ENCODE results near the gene PGRMC1.

DNA sequence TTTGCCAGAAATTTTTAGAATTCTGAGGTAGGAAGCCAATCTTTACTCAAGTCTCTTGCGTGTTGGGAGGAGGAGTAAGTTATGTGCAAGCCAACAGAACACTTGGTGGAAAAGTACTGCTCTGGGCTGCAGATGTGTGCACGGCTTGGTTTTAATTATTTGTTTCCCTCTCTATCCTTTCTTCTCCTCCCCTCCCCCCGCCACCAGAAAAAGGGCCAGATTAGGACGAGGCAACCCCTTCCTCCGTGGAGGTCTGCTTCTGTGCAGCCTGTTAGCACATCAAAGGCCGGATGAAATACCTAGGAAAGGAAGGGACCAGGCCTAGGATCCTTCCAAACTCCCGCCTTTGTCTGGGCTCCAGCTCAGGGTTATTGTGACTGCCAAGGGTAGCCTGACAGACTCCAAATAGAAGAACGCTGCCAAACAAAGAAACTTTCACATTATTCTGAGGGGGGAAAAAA lies 1.0 kb upstream of the PGRMC1 start:
- TF ChIP-seq, protein P1, sequence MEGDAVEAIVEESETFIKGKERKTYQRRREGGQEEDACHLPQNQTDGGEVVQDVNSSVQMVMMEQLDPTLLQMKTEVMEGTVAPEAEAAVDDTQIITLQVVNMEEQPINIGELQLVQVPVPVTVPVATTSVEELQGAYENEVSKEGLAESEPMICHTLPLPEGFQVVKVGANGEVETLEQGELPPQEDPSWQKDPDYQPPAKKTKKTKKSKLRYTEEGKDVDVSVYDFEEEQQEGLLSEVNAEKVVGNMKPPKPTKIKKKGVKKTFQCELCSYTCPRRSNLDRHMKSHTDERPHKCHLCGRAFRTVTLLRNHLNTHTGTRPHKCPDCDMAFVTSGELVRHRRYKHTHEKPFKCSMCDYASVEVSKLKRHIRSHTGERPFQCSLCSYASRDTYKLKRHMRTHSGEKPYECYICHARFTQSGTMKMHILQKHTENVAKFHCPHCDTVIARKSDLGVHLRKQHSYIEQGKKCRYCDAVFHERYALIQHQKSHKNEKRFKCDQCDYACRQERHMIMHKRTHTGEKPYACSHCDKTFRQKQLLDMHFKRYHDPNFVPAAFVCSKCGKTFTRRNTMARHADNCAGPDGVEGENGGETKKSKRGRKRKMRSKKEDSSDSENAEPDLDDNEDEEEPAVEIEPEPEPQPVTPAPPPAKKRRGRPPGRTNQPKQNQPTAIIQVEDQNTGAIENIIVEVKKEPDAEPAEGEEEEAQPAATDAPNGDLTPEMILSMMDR (IDR thresholded peaks at IDR 0.05) = no peak
- TF ChIP-seq POLR2AphosphoS5 (IDR thresholded peaks at IDR 0.05; ENCODE audit: insufficient read depth in 1 of 2, low read depth in 1 of 2) (no peak), POLR2A (IDR thresholded peaks at IDR 0.05) (no peak)

Measured in vagina (tissue), 2 donors.